ENCODE data around the gene OPRD1. TPM values are rescaled to one million over a fixed set of nuclear protein-coding genes. Genes with fewer than 3 reads are reported as not detected.
"Not testable (repeated sequence)": the region's sequence is repeated elsewhere in the genome, so short reads cannot be mapped to it uniquely, and the experiment has no call there.

Gene OPRD1
- total RNA-seq, 1 experiment from 2014 or later, result not detected

DNA sequence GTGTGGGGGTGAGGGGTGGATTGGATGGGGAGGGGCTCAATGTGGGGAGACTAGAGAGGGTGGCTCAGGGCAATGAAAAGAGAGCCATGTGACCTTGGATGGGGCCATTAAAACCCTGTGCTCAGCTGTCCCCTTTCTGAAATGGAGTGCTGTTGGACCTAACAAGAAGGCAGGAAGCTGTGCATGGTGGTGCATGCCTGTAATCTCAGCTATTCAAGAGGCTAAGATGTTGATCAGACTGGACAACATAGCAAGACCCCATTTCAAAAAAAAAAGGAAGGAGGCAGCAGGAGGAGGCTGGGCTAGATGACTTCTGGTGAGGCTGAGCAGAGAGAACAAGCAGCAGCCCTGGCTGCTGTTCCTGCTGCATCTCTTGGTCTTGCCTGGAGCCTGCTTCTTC is 7.0 kb downstream of the OPRD1 start:
- Histone ChIP-seq H3K9me3 (ENCODE audit: low read length) (no peaks in the 10 kb centered on the region), H3K4me3 (ENCODE audit: low read length) (no peak overlapping the region), H3K27me3 (ENCODE audit: low read length) (no peaks in the 10 kb centered on the region), H3K4me2 (ENCODE audit: low read depth, low read length, poor library complexity, severe bottlenecking) (no peak overlapping the region), H3K36me3 (ENCODE audit: insufficient read depth, low read length) (no peaks in the 10 kb centered on the region), H3K27ac (ENCODE audit: low read length) (no peak overlapping the region), H3K4me1 (ENCODE audit: low read length) (no peaks in the 10 kb centered on the region), H3K9ac (ENCODE audit: low read length) (no peak overlapping the region), H4K20me1 (ENCODE audit: insufficient read depth, low read depth, low read length) (no peaks in the 10 kb centered on the region), H2AFZ (ENCODE audit: low read length) (no peak overlapping the region), H3K79me2 (ENCODE audit: low read length) (no peaks in the 10 kb centered on the region), H3K9me2 (replicated peaks; ENCODE audit: insufficient read depth, low read length) (no peaks in the 10 kb centered on the region)
- no peak for DNase-seq

DNA sequence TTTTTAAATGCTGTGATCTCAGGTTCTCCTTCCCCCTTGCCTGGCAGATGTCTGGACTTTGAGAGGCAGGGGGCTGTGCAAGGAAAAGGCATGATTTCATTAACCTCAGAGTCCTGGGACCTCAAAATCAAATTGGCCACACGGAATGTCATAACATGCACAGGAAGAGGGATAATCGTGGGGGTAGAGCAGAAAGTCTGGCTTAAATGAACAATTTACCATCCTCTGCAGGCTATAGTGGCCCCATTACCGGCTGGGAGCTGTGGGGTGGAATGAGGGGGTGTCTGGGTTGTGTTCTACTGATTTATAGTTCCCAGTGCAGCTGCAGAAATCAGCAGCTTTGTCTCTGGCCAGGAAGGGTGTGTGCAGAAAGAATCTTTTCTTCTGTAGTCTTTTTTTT is 10.8 kb downstream of the OPRD1 start:
- no peaks in the 10 kb centered on the region for H3K36me3 ChIP-seq (ENCODE audit: insufficient read depth, low read length)
- no peak overlapping the region for H3K9ac ChIP-seq (ENCODE audit: low read length)

GRCh38 chr1:28824061-28824460 is 12.1 kb downstream of the OPRD1 start:
- not testable (repeated sequence) for H2AFZ ChIP-seq (ENCODE audit: low read length); H4K20me1 ChIP-seq (ENCODE audit: insufficient read depth, low read depth, low read length); DNase-seq; H3K79me2 ChIP-seq (ENCODE audit: low read length); H3K4me1 ChIP-seq (ENCODE audit: low read length); H3K27ac ChIP-seq (ENCODE audit: low read length); H3K36me3 ChIP-seq (ENCODE audit: insufficient read depth, low read length); H3K4me2 ChIP-seq (ENCODE audit: low read depth, low read length, poor library complexity, severe bottlenecking); H3K4me3 ChIP-seq (ENCODE audit: low read length); H3K9me2 ChIP-seq (replicated peaks; ENCODE audit: insufficient read depth, low read length); H3K27me3 ChIP-seq (ENCODE audit: low read length); H3K9me3 ChIP-seq (ENCODE audit: low read length); H3K9ac ChIP-seq (ENCODE audit: low read length)

More for the DNA sequence above, 10.8 kb downstream of the OPRD1 start:
- Histone ChIP-seq H3K9me2 (replicated peaks; ENCODE audit: insufficient read depth, low read length) (no peaks in the 10 kb centered on the region), H3K79me2 (ENCODE audit: low read length) (no peaks in the 10 kb centered on the region), H4K20me1 (ENCODE audit: insufficient read depth, low read depth, low read length) (no peaks in the 10 kb centered on the region), H3K9me3 (ENCODE audit: low read length) (no peaks in the 10 kb centered on the region), H3K27me3 (ENCODE audit: low read length) (no peaks in the 10 kb centered on the region), H3K27ac (ENCODE audit: low read length) (no peak overlapping the region), H3K4me2 (ENCODE audit: low read depth, low read length, poor library complexity, severe bottlenecking) (no peak overlapping the region), H3K4me1 (ENCODE audit: low read length) (no peaks in the 10 kb centered on the region), H2AFZ (ENCODE audit: low read length) (no peak overlapping the region), H3K4me3 (ENCODE audit: low read length) (no peak overlapping the region)
- DNase-seq, result no peak

- not testable (repeated sequence) for H3K27ac ChIP-seq (ENCODE audit: low read length); H3K4me3 ChIP-seq (ENCODE audit: low read length); H3K9me3 ChIP-seq (ENCODE audit: low read length); H4K20me1 ChIP-seq (ENCODE audit: insufficient read depth, low read depth, low read length); H2AFZ ChIP-seq (ENCODE audit: low read length); H3K27me3 ChIP-seq (ENCODE audit: low read length); H3K9me2 ChIP-seq (replicated peaks; ENCODE audit: insufficient read depth, low read length); H3K4me2 ChIP-seq (ENCODE audit: low read depth, low read length, poor library complexity, severe bottlenecking); H3K9ac ChIP-seq (ENCODE audit: low read length); H3K4me1 ChIP-seq (ENCODE audit: low read length); H3K79me2 ChIP-seq (ENCODE audit: low read length); H3K36me3 ChIP-seq (ENCODE audit: insufficient read depth, low read length); DNase-seq
Measured at GRCh38 chr1:28828227-28828858, 16.4 kb downstream of the OPRD1 start.

DNA sequence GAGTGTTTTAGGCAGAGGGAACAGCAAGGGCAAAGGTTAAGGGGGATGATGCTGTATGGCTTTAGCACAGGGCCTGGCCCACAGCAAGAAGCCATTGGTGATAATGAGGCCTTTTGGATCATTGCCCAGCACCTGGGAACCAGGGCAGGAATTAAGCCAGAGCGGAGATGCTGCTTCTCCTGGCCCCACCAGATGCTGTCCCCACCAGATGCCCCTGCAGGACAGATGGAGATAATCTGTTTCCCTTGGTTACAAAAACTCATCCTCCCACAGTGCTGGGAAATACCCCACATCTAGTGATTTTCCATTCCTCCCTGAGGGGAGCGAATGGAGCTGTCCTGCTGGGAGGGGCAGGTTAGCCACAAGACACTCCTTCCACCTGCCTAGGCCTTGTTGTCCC is 18.8 kb downstream of the OPRD1 start:
- Histone ChIP-seq H2AFZ (ENCODE audit: low read length) (no peak overlapping the region), H3K36me3 (ENCODE audit: insufficient read depth, low read length) (no peaks in the 10 kb centered on the region), H3K79me2 (ENCODE audit: low read length) (no peaks in the 10 kb centered on the region)

DNA sequence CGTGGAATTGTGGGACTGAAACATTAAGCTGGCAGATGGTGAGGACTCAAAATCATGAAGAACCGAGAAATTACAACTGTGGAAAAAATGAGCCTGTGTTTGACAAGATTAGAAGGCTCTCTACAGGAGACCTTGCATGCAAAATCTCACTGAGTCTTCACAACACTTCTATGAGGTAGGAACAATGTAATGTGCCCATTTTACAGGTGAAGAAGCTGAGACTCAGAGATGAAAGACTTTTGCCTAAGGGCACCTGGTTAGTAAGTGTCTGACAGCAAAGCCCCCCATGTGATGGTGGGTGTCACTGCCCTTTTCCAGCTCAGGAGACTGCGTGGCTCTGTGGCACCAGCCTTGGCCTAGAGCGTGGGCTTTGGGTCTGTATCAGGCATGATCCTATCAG is 21.0 kb downstream of the OPRD1 start:
- H3K27me3 ChIP-seq (ENCODE audit: low read length), result no peaks in the 10 kb centered on the region
- H3K9me3 ChIP-seq (ENCODE audit: low read length), result no peaks in the 10 kb centered on the region
- H3K79me2 ChIP-seq (ENCODE audit: low read length), result no peaks in the 10 kb centered on the region
- no peak overlapping the region for H2AFZ ChIP-seq (ENCODE audit: low read length)
- no peak overlapping the region for H3K9ac ChIP-seq (ENCODE audit: low read length)
- H3K9me2 ChIP-seq (replicated peaks; ENCODE audit: insufficient read depth, low read length), result no peaks in the 10 kb centered on the region
- no peak overlapping the region for H3K4me2 ChIP-seq (ENCODE audit: low read depth, low read length, poor library complexity, severe bottlenecking)
- no peaks in the 10 kb centered on the region for H3K36me3 ChIP-seq (ENCODE audit: insufficient read depth, low read length)
- DNase-seq, result no peak
- no peaks in the 10 kb centered on the region for H4K20me1 ChIP-seq (ENCODE audit: insufficient read depth, low read depth, low read length)
- H3K4me1 ChIP-seq (ENCODE audit: low read length), result no peaks in the 10 kb centered on the region
- H3K27ac ChIP-seq (ENCODE audit: low read length), result no peak overlapping the region
- H3K4me3 ChIP-seq (ENCODE audit: low read length), result no peak overlapping the region

More for the DNA sequence above, 18.8 kb downstream of the OPRD1 start:
- Histone ChIP-seq H3K9ac (ENCODE audit: low read length) (no peak overlapping the region), H3K4me3 (ENCODE audit: low read length) (no peak overlapping the region), H3K9me3 (ENCODE audit: low read length) (no peaks in the 10 kb centered on the region), H3K27ac (ENCODE audit: low read length) (no peak overlapping the region), H3K9me2 (replicated peaks; ENCODE audit: insufficient read depth, low read length) (no peaks in the 10 kb centered on the region), H3K4me1 (ENCODE audit: low read length) (no peaks in the 10 kb centered on the region), H3K27me3 (ENCODE audit: low read length) (no peaks in the 10 kb centered on the region), H4K20me1 (ENCODE audit: insufficient read depth, low read depth, low read length) (no peaks in the 10 kb centered on the region), H3K4me2 (ENCODE audit: low read depth, low read length, poor library complexity, severe bottlenecking) (no peak overlapping the region)
- no peak for DNase-seq

DNA sequence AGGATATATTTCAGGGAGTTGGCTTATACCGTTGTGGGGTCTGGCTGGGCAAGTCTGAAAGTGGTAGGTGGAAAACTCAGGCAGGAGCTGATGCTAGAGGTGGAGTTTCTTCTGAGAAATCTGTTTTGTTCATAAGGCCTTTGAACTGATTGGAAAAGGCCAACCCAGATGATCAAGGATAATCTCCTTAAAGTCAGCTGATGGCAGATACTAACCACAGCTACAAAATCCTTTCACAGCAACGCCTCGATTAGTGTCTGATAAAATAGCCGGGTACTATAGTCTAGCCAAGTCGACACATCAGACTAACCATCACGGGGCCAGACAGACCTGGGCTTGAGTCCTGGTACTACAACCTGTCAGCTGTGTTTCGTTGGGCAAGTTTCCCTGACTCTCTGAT is 21.4 kb downstream of the OPRD1 start:
- Histone ChIP-seq H3K4me3 (ENCODE audit: low read length) (no peak overlapping the region), H2AFZ (ENCODE audit: low read length) (no peak overlapping the region), H3K27ac (ENCODE audit: low read length) (no peak overlapping the region), H3K9me2 (replicated peaks; ENCODE audit: insufficient read depth, low read length) (no peaks in the 10 kb centered on the region), H3K27me3 (ENCODE audit: low read length) (no peaks in the 10 kb centered on the region; the same call in 1 of the 2 replicates), H4K20me1 (ENCODE audit: insufficient read depth, low read depth, low read length) (no peaks in the 10 kb centered on the region), H3K4me1 (ENCODE audit: low read length) (no peaks in the 10 kb centered on the region), H3K79me2 (ENCODE audit: low read length) (no peaks in the 10 kb centered on the region), H3K9me3 (ENCODE audit: low read length) (no peaks in the 10 kb centered on the region), H3K36me3 (ENCODE audit: insufficient read depth, low read length) (no peaks in the 10 kb centered on the region), H3K4me2 (ENCODE audit: low read depth, low read length, poor library complexity, severe bottlenecking) (no peak overlapping the region), H3K9ac (ENCODE audit: low read length) (no peak overlapping the region)
- DNase-seq, result no peak

GRCh38 chr1:28835237-28835650 is 23.3 kb downstream of the OPRD1 start:
- H3K9ac ChIP-seq (ENCODE audit: low read length), result no peak overlapping the region

More at GRCh38 chr1:28835237-28835650, 23.3 kb downstream of the OPRD1 start:
- no peaks in the 10 kb centered on the region for H4K20me1 ChIP-seq (ENCODE audit: insufficient read depth, low read depth, low read length)
- H3K9me2 ChIP-seq (replicated peaks; ENCODE audit: insufficient read depth, low read length), result no peaks in the 10 kb centered on the region
- no peaks in the 10 kb centered on the region for H3K36me3 ChIP-seq (ENCODE audit: insufficient read depth, low read length)
- H3K4me2 ChIP-seq (ENCODE audit: low read depth, low read length, poor library complexity, severe bottlenecking), result no peak overlapping the region
- DNase-seq, result no peak
- H3K4me1 ChIP-seq (ENCODE audit: low read length), result no peaks in the 10 kb centered on the region
- no peaks in the 10 kb centered on the region; the same call in 1 of the 2 replicates for H3K27me3 ChIP-seq (ENCODE audit: low read length)
- H3K4me3 ChIP-seq (ENCODE audit: low read length), result no peak overlapping the region
- H3K79me2 ChIP-seq (ENCODE audit: low read length), result no peaks in the 10 kb centered on the region
- no peak overlapping the region for H3K27ac ChIP-seq (ENCODE audit: low read length)
- no peak overlapping the region for H2AFZ ChIP-seq (ENCODE audit: low read length)
- no peaks in the 10 kb centered on the region for H3K9me3 ChIP-seq (ENCODE audit: low read length)
